Body of pancreas (tissue), 4 donors: ENCODE results near the gene CCDC86.

Experiments used
- CTCF ChIP-seq, 7 experiments: fragments of 450-650 bp in 4 of 7; fragments of 200-600 bp in 3 of 7; sonication (generic) in 3 of 7; IDR thresholded peaks; one replicate each; pipeline ENCODE4 v1.5.1; 2016 to 2019; ENCODE audit warnings: antibody characterized with exemption in 7 of 7
- POLR2A ChIP-seq, 3 donors: fragments of 450-650 bp; IDR thresholded peaks; one replicate each; pipeline ENCODE4 v1.6.1; 2016; ENCODE audit warnings: antibody characterized with exemption in 3 of 3, mild to moderate bottlenecking in 2 of 3

GRCh38 chr11:60842668-60843600, 1.0 kb downstream of the CCDC86 start:
- TF ChIP-seq CTCF (IDR thresholded peaks at IDR 0.05) (no peak), POLR2A (IDR thresholded peaks at IDR 0.05) (no peak)
